Activated CD8-positive, alpha-beta memory T cell treated with anti-CD3 and anti-CD28 coated beads, Interleukin-2, amount 10 ng/mL, durations not matched to agents 7 days and 5 days (primary cell): ENCODE results near the gene SUMF1. TPM values are rescaled to one million over a fixed set of nuclear protein-coding genes. Genes with fewer than 3 reads are reported as not detected.

Source experiments
- ATAC-seq: fragments of 150-1000 bp; cut with Tn5 transposase; one replicate; pipeline ENCODE4 v1.10.0; 2021; ENCODE audit warnings: moderate library complexity
- CTCF ChIA-PET: fragments of 350-600 bp; sonication (Branson Sonifier 250); formaldehyde crosslinking; loops from one replicate; lab custom pipeline; 2021; ENCODE audit warnings: antibody characterized with exemption; lab: Charles Lee
- DNase-seq: peaks from one replicate; pipeline ENCODE4 v3.0.0-alpha.2; 2020
- H3K27ac Mint-ChIP-seq: one replicate; pipeline ENCODE4 v1.8.0; 2021; ENCODE audit warnings: mild to moderate bottlenecking, mixed read lengths
- H3K27me3 Mint-ChIP-seq: one replicate; pipeline ENCODE4 v1.8.0; 2021; ENCODE audit warnings: mixed read lengths
- H3K36me3 Mint-ChIP-seq: one replicate; pipeline ENCODE4 v1.8.0; 2021; ENCODE audit warnings: mild to moderate bottlenecking, mixed read lengths
- H3K4me1 Mint-ChIP-seq: one replicate; pipeline ENCODE4 v1.8.0; 2021; ENCODE audit warnings: mixed read lengths
- H3K4me3 Mint-ChIP-seq: one replicate; pipeline ENCODE4 v1.8.0; 2021; ENCODE audit warnings: mild to moderate bottlenecking, moderate library complexity, mixed read lengths
- H3K9me3 Mint-ChIP-seq: one replicate; pipeline ENCODE4 v1.8.0; 2022; ENCODE audit warnings: low read depth, mixed read lengths
- total RNA-seq, 2 experiments: library from RNA; stranded (reverse); gene quantifications; one replicate each; pipeline ENCODE4 v1.2.3, GENCODE V29; 2021

Gene SUMF1
- total RNA-seq, 2 experiments from 2014 or later = 9.1 to 12.7 TPM

DNA sequence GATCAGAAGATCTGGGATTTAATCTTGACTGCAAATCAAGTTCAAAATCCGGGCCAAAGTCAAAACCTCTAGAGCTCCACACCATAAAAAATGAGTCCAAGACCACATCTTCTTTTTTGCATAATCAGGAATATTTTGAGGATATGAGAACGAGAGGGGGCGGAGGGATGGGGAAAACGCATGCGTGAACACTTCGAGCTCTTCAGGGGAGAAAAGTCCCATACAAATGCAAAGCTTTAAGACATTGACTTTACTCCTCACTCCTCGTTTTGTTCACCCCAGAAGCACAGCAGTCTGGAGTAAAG lies 68.2 kb downstream of the SUMF1 start:
- H3K27ac Mint-ChIP-seq = no peak overlapping the region
- peaks cover 49% of the 10 kb centered on the region for H3K4me1 Mint-ChIP-seq
- H3K27me3 Mint-ChIP-seq = no peaks in the 10 kb centered on the region
- CTCF ChIA-PET = interaction anchor here (1.1 to 2.0 kb wide), 3 partner anchors 10 to 95 kb away, joined by 3 to 5 read pairs (median 4); partner anchors contain the start of gene ITPR1
- H3K36me3 Mint-ChIP-seq = peaks cover 52% of the 10 kb centered on the region
- no peak for ATAC-seq
- H3K9me3 Mint-ChIP-seq = no peaks in the 10 kb centered on the region
- no peak overlapping the region for H3K4me3 Mint-ChIP-seq
- DNase-seq = no peak

DNA sequence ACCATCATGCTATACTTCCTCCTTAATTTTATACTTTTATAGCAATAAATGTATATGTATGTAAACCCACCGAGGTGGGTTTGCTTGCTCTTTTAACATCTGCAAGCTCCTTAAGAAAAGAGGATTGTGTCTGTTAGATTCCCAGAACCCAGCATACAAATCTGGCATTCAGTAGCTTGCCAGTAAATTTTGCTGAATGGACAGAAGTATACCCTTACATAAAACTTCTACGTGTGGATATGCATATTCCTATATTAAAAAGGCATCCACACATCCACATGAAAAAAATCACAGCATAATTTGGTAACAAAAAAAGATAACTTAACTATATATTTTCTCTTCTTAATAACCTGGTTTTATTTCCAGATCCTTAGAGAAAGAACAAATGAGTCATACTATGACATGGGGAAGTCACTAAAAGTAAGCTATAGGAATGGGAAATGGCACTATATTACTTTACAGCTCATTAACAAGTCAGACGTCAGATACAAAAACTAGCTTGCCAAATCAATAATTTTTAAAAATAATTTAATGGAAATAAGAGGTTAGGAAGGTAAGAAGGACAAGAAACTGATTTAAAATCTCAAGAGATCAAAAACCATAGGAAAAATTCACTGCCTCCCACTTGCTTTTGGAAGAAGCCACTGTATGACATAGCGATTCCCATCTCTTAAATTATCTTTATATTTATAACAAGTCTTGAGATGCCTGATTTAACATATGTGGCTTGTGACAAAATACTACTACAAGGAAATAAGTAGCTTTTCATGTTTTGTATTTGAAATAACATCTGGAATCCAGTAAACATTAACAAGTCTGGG lies 68.7 kb downstream of the SUMF1 start:
- H3K36me3 Mint-ChIP-seq = peaks cover 51% of the 10 kb centered on the region
- H3K27ac Mint-ChIP-seq = no peak overlapping the region
- no peaks in the 10 kb centered on the region for H3K27me3 Mint-ChIP-seq
- DNase-seq (no peak), ATAC-seq (no peak)
- CTCF ChIA-PET = interaction anchor here (1.1 to 2.0 kb wide), 4 partner anchors 9 to 95 kb away, joined by 3 to 5 read pairs (median 4); partner anchors contain the start of gene ITPR1
- peaks cover 52% of the 10 kb centered on the region for H3K4me1 Mint-ChIP-seq
- H3K9me3 Mint-ChIP-seq = no peaks in the 10 kb centered on the region
- no peak overlapping the region for H3K4me3 Mint-ChIP-seq

DNA sequence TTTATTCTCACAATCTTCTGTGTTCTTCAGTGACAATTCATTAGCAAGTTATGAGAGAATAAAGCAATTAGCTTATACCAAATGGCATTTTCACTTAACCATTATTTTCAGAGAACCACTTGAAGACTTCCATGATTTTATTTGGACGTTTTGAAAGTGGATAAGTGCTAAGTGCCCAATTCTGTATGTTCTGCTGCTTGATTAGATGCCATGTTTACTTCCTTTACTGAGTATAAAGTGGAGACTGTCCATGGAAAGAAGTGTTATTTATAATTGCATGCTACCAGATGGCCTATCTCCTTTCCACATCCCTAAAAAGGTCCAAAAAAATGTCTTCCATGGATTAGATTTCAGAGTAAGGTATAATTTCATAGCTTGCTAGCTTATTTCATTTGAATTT lies 69.6 kb downstream of the SUMF1 start:
- peaks cover 53% of the 10 kb centered on the region for H3K36me3 Mint-ChIP-seq
- no peak overlapping the region for H3K27ac Mint-ChIP-seq
- H3K4me3 Mint-ChIP-seq = no peak overlapping the region
- peaks cover 2% of the 10 kb centered on the region for H3K9me3 Mint-ChIP-seq
- CTCF ChIA-PET = interaction anchor here (1.2 to 2.0 kb wide), 3 partner anchors 10 to 47 kb away, joined by 4 to 5 read pairs (median 4); no protein-coding TSS in a partner anchor
- peaks cover 59% of the 10 kb centered on the region for H3K4me1 Mint-ChIP-seq
- DNase-seq (no peak), ATAC-seq (no peak)
- no peaks in the 10 kb centered on the region for H3K27me3 Mint-ChIP-seq

DNA sequence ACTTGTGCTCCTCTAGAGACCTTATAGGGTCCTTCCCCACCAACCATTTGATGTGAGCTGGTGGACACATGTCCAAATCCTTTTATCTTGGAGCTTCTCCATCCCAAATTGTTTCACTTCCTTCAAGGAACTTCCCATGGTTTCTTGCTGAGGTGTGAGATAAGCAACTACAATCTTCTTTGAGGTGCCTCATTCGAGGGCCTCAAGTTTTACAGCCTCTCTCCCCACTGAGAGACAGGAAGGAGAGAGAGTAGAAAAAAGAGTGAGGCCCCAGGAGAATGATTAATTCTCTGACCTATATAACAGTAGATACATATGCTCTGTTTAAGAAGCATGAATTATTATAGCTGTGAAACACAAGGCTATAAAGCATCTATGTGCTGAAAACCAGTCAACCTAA lies 70.5 kb downstream of the SUMF1 start:
- Mint-ChIP-seq H3K27ac (peak overlapping the region; percentile 76), H3K36me3 (peaks cover 51% of the 10 kb centered on the region), H3K4me3 (no peak overlapping the region), H3K4me1 (peaks cover 49% of the 10 kb centered on the region), H3K27me3 (no peaks in the 10 kb centered on the region), H3K9me3 (peaks cover 5% of the 10 kb centered on the region)
- DNase-seq (no peak), ATAC-seq (no peak)
- CTCF ChIA-PET = interaction anchor here (3.3 kb wide), 1 partner anchor 13 kb away, joined by 16 read pairs; no protein-coding TSS in a partner anchor

DNA sequence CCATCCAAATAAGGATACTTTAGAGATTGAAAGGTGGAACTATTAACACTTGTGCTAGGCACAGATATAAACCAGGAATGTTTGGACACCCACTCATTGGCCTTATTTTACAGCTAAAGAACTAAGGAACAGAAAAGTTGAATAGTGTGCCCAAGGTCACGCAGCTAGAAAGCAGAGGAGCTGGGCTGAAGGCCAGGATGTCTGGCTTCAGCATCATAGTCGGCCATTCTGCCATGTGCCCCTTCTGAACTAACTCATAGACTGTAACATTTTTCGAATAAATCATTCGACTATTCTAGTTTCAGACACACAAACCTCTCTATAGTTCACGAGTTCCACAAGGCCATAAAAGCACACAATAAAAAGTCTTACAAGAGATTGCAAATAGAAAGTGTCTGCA lies 71.1 kb downstream of the SUMF1 start:
- no peak for ATAC-seq
- Mint-ChIP-seq H3K27ac (peak overlapping the region; percentile 92), H3K4me1 (peaks cover 44% of the 10 kb centered on the region), H3K27me3 (no peaks in the 10 kb centered on the region), H3K4me3 (no peak overlapping the region), H3K36me3 (peaks cover 51% of the 10 kb centered on the region), H3K9me3 (peaks cover 5% of the 10 kb centered on the region)
- CTCF ChIA-PET = interaction anchor here (3.0 to 3.7 kb wide), 3 partner anchors 14 to 97 kb away, joined by 11 to 23 read pairs (median 16); partner anchors contain the start of gene ITPR1
- no peak for DNase-seq

DNA sequence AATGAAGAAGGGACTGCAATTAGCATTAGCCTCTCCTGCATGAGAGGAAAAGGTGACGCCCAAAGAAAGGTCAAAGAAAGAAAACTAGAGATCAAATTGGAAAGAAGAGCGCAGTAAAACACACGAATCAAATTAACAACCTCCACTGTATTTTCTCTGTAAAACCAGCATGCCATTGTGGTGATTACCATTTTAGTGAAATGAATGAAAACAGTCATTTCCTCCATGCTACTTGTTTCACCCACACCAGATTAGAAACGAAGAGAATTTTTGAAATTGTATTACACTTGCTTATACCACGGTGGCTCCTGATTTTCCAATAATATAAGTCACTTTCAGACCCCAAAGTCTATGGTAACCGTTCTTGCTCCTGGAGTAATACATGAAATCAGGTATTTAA lies 71.6 kb downstream of the SUMF1 start:
- peaks cover 54% of the 10 kb centered on the region for H3K36me3 Mint-ChIP-seq
- no peaks in the 10 kb centered on the region for H3K27me3 Mint-ChIP-seq
- CTCF ChIA-PET = interaction anchor here (3.0 to 3.7 kb wide), 3 partner anchors 14 to 98 kb away, joined by 11 to 23 read pairs (median 16); partner anchors contain the start of gene ITPR1
- peaks cover 43% of the 10 kb centered on the region for H3K4me1 Mint-ChIP-seq
- ATAC-seq (peak; percentile 46), DNase-seq (no peak)
- peak overlapping the region; percentile 15 for H3K4me3 Mint-ChIP-seq
- peak overlapping the region; percentile 92 for H3K27ac Mint-ChIP-seq
- H3K9me3 Mint-ChIP-seq = peaks cover 9% of the 10 kb centered on the region

DNA sequence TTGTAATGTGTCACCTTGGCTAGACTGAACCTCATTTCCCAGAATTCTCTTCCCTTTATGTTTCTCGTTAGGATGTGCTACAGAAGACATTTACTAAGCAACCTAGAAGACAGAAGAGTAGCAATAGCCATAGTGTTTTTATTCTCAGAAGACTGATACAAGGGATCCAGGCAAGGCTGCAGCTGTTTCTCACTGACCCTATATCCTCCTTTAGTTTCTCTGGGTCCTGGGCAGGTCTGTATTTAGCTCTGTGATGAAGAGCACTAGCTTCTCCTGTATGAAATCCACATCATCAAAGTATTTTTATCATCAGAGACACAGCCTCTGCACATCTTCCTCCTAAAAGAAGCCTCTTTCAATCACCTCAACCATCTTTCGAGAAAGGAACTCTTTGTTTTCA lies 72.5 kb downstream of the SUMF1 start:
- peak; percentile 32 for ATAC-seq
- Mint-ChIP-seq H3K4me3 (peak overlapping the region; percentile 17), H3K27ac (peak overlapping the region; percentile 92), H3K4me1 (peaks cover 46% of the 10 kb centered on the region), H3K36me3 (peaks cover 53% of the 10 kb centered on the region), H3K9me3 (peaks cover 13% of the 10 kb centered on the region), H3K27me3 (no peaks in the 10 kb centered on the region)
- CTCF ChIA-PET = interaction anchor here (1.3 to 3.7 kb wide), 4 partner anchors 9 to 99 kb away, joined by 3 to 23 read pairs (median 14); partner anchors contain the start of gene ITPR1
- DNase-seq = no peak

DNA sequence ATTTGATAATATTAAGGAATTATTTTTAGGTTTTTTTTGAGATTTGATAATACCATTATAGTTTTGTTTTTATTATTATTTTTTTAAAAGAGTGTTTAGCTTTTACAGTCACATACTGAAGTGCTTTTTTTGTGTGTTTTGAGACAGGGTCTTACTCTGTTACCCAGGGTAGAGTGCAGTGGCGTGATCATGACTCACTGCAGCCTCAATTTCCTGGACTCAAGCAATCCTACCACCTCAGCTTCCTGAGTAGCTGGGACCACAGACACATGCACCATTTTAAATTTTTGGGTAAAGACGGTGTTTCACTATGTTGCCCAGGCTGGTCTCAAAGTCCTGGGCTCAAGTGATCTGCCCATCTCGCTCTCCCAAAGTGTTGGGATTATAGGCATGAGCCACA lies 73.0 kb downstream of the SUMF1 start:
- CTCF ChIA-PET = interaction anchor here (1.3 to 3.7 kb wide), 4 partner anchors 10 to 99 kb away, joined by 3 to 23 read pairs (median 14); partner anchors contain the start of gene ITPR1
- no peaks in the 10 kb centered on the region for H3K27me3 Mint-ChIP-seq
- peak; percentile 88 for ATAC-seq
- peak overlapping the region; percentile 92 for H3K27ac Mint-ChIP-seq
- H3K36me3 Mint-ChIP-seq = peaks cover 54% of the 10 kb centered on the region
- peak overlapping the region; percentile 17 for H3K4me3 Mint-ChIP-seq
- H3K4me1 Mint-ChIP-seq = peaks cover 52% of the 10 kb centered on the region
- DNase-seq = peak; percentile 84
- peaks cover 13% of the 10 kb centered on the region for H3K9me3 Mint-ChIP-seq

DNA sequence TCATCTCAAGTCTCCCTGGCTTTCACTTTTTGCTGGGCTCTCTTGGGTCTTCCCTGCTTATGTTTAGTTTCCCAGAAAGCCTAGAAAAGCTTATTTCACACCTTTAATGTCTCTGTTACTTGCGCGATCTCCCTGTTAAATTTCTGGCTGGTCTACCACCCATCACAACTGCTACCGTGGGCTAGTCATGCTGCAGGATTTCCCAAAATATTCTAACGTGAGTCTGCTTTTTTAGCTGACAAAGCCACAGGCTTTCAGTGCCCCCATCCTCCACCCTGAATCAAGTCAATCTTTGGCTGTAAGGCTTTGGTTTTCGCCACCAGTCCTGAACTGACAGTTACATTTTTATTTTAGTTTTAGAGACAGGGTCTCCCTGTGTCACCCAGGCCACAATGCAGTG lies 74.1 kb downstream of the SUMF1 start:
- H3K9me3 Mint-ChIP-seq = peaks cover 13% of the 10 kb centered on the region
- no peak for ATAC-seq
- H3K27me3 Mint-ChIP-seq = no peaks in the 10 kb centered on the region
- DNase-seq = no peak
- H3K4me1 Mint-ChIP-seq = peaks cover 60% of the 10 kb centered on the region
- H3K27ac Mint-ChIP-seq = peak overlapping the region; percentile 57
- CTCF ChIA-PET = interaction anchor here (1.1 to 3.7 kb wide), 5 partner anchors 17 to 241 kb away, joined by 3 to 23 read pairs (median 11); partner anchors contain the start of gene ITPR1
- H3K4me3 Mint-ChIP-seq = no peak overlapping the region
- peaks cover 54% of the 10 kb centered on the region for H3K36me3 Mint-ChIP-seq

DNA sequence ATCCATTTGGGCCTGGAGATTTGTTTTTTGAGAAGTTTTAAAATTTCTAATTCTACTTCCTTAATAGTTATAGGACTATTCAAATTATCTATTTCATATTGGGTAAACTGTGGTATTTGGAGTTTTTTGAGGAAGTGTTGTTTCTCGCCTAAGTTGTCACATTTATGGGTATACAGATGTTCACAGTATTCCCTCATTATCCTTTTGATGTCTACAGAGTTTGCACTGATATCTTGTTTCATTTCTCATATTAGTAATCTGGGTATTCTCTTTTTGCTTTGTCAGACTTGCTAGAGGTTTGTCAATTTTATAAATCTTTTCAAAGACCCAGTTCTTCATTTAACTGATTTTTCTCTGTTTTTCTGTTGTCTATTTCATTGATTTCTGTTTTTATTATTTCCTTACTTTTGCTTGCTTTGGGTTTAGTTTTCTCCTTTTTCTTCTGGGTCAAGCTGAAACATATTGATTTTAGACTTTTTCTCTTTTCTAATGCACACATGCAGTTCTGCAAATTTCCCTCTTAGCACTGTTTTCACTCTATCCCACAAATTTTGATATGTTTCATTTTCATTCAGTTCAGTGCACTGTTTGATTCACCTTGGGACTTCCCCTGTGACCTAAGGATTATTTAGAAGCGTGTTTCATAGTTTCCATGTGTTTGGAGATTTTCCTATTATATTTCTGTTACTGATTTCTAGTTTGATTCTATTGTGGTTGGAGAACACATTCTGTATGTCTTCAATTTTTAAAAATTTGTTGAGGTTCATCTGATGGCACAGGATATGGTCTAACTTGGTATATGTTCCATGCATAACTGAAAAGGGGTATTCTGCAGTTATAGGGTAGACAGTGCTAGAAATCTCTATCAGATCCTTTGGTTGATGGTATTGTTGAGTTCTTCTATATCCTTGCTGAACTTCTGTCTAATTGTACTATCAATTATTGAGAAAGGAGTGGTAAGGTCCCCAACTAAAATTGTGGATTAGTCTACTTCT lies 79.6 kb downstream of the SUMF1 start:
- peaks cover 10% of the 10 kb centered on the region for H3K9me3 Mint-ChIP-seq
- peaks cover 26% of the 10 kb centered on the region for H3K4me1 Mint-ChIP-seq
- H3K27ac Mint-ChIP-seq = peak overlapping the region; percentile 25
- no peaks in the 10 kb centered on the region for H3K27me3 Mint-ChIP-seq
- ATAC-seq (peak; percentile 68), DNase-seq (no peak)
- peaks cover 29% of the 10 kb centered on the region for H3K36me3 Mint-ChIP-seq
- H3K4me3 Mint-ChIP-seq = no peak overlapping the region
- CTCF ChIA-PET = no interaction called here

DNA sequence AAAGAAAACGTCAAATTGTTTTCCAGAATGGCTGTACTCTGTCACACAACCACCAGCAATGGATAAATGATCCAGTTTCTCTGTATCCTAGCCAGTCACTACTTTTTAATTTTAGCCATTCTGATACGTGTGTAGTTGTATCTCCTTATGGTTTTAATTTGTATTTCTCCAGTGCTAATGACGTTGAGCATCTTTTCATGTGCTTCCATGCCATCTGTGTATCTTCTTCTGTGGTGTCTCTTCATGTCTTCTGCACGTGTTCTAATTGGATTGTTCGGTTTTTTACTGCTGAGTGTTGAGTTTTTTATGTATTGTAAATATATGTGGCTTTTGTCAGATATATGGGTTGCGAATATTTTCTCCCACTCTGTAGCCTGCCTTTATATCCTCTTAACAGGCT lies 81.9 kb downstream of the SUMF1 start:
- DNase-seq (no peak), ATAC-seq (no peak)
- peaks cover 26% of the 10 kb centered on the region for H3K4me1 Mint-ChIP-seq
- CTCF ChIA-PET = no interaction called here
- H3K36me3 Mint-ChIP-seq = peaks cover 18% of the 10 kb centered on the region
- H3K9me3 Mint-ChIP-seq = peaks cover 3% of the 10 kb centered on the region
- H3K4me3 Mint-ChIP-seq = no peak overlapping the region
- no peak overlapping the region for H3K27ac Mint-ChIP-seq
- H3K27me3 Mint-ChIP-seq = no peaks in the 10 kb centered on the region

DNA sequence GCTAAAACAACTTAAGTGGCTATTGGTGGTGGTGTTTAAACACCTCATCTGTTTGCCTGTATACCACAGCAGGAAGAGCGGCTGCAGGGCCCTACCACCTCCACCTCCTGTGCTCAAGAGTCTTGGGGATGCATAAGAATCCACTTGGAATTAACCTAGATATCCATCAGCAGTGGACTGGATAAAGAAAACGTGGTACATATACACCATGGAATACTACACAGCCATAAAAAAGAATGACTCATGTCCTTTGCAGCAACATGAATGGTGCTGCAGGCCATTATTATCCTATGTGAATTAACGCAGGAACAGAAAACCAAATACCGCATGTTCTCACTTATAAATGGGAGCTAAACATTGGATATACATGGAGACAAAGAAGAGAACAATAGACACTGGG lies 87.1 kb downstream of the SUMF1 start:
- H3K4me1 Mint-ChIP-seq = no peaks in the 10 kb centered on the region
- H3K9me3 Mint-ChIP-seq = no peaks in the 10 kb centered on the region
- peaks cover 25% of the 10 kb centered on the region for H3K36me3 Mint-ChIP-seq
- H3K27me3 Mint-ChIP-seq = no peaks in the 10 kb centered on the region
- CTCF ChIA-PET = no interaction called here
- no peak for DNase-seq
- no peak for ATAC-seq
- H3K4me3 Mint-ChIP-seq = no peak overlapping the region
- H3K27ac Mint-ChIP-seq = no peak overlapping the region

DNA sequence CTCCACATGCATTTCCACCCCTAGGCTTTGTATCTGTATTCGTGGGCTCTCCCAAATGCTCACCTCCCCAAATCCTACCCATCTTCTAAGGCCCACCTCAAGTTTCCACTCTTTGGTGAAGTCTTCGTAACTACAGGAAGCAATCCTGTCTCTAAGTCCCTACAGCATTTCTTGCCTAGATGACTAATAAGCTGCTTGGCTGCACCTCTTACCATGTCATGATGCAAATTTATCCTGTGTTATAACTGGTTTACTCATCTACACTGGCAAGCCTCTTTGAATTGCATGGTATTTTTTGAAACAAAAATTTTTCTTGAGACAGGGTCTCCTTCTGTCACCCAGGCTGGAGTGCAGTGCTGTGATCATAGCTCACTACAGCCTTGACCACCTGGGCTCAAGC lies 90.6 kb downstream of the SUMF1 start:
- no peaks in the 10 kb centered on the region for H3K27me3 Mint-ChIP-seq
- H3K36me3 Mint-ChIP-seq = peaks cover 39% of the 10 kb centered on the region
- CTCF ChIA-PET = no interaction called here
- peaks cover 10% of the 10 kb centered on the region for H3K9me3 Mint-ChIP-seq
- DNase-seq (no peak), ATAC-seq (no peak)
- H3K4me1 Mint-ChIP-seq = no peaks in the 10 kb centered on the region
- H3K4me3 Mint-ChIP-seq = no peak overlapping the region
- no peak overlapping the region for H3K27ac Mint-ChIP-seq
